ENCODE results near the gene SPAG17. TPM values are rescaled to one million over a fixed set of nuclear protein-coding genes. Genes with fewer than 3 reads are reported as not detected.
"Not testable (repeated sequence)": the region's sequence is repeated elsewhere in the genome, so short reads cannot be mapped to it uniquely, and the experiment has no call there.

Gene SPAG17
- total RNA-seq, 1 donor from 2014 or later, result 3.3 TPM

- no peak for DNase-seq
Measured at GRCh38 chr1:117971777-117972176, 213.3 kb downstream of the SPAG17 start.

DNA sequence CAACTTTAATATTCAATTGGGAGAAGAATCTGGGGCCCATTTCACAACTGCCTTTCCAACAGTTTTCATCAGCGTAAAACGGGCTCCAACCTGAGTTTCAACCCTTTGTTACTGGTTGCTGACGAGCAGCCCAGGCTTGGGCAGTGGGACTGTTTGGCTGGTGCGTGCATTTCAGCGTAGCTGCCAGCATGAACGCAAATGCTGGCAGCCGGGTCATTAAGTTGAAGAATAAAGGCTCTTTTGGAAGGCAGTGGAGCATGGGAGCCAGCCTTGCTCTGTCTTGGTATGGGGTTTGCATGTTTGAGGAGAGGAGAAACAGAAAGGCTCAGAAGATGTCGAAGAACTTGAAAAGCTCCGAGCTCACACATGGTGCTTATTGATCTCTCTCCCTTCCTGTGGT lies 214.8 kb downstream of the SPAG17 start:
- no peak for DNase-seq

DNA sequence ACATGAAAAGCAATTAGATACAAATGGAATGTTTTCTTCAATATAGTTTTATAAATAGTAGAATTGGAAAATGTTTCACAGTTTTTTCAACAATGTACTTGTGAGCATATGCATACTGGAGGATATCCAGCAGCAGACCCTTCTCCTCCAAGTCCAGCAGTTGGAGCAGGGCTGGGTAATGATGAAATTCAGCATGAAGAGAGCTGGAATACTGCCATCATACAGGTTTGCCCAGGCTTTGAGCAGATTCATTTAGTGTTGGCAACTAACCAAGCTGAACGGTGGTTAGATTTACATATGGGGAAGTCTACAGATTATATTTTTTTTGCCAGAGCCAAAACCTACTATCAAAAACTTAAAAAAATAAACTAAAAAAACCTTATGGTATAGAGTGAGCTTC lies 217.1 kb downstream of the SPAG17 start:
- DNase-seq, result no peak

- DNase-seq, result peak; percentile 25
Measured at GRCh38 chr1:117967477-117967876, 217.6 kb downstream of the SPAG17 start.

GRCh38 chr1:117964290-117965038 lies 220.6 kb downstream of the SPAG17 start:
- DNase-seq, result no peak

DNA sequence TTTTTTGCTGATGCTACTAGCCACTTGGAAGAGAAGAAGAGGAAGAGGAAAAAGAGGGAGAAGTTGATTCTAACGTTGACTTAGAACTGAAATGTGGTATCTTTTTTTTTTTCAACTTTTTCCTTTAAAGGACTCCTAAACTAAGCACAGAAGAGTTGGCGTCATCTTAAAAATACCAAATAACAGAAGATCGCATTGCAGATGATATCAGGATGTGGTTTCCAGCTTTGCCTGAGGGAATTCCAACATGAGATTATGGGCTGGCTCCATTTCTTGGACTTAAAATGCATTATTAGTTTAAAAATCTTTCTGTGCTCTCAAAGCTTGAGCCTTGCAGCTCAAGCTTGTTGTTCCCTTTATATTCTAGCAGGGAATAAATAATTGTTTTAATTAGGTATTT lies 225.7 kb downstream of the SPAG17 start:
- peak; percentile 4 for DNase-seq

DNA sequence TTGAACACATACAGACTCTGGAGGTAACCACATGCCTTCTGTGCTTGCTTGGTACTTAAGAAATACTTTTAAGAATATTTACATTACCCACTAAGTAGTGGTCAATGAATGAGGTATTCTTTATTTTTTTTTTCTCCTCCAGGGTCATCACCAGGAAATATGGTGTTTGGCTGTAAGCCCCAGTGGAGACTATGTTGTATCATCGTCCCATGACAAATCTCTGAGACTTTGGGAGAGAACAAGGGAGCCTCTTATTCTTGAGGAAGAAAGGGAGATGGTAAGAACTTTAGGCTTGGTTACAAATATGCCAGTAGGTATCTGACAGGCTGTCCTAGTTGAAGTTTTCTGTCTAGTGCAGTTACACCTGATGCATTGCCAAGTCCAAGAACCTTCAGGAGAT lies 232.6 kb downstream of the SPAG17 start:
- DNase-seq, result no peak

- no peak for DNase-seq
Measured at GRCh38 chr1:117942293-117942692, 242.7 kb downstream of the SPAG17 start.

- no peak for DNase-seq
Measured at GRCh38 chr1:117933769-117934168, 251.3 kb downstream of the SPAG17 start.

- no peak for DNase-seq
Measured at GRCh38 chr1:117932576-117932975, 252.5 kb downstream of the SPAG17 start.

GRCh38 chr1:117930484-117930883 lies 254.5 kb downstream of the SPAG17 start:
- no peak for DNase-seq

- DNase-seq, result no peak
Measured at GRCh38 chr1:117930173-117930447, 254.9 kb downstream of the SPAG17 start.

GRCh38 chr1:117929343-117930172 lies 255.5 kb downstream of the SPAG17 start, which contains the start of the genes GDAP2 and WDR3:
Gene GDAP2, minus strand, starts transcription at chr1:117929621. Its CDS starts 9,264 bp downstream, at chr1:117920357.
Gene WDR3, plus strand, starts transcription at chr1:117929739. Its CDS starts 3,581 bp downstream, at chr1:117933320.
- peak; percentile 97 for DNase-seq

GRCh38 chr1:117928881-117929342 lies 256.1 kb downstream of the SPAG17 start:
- peak; percentile 29 for DNase-seq

- DNase-seq, result no peak
Measured at GRCh38 chr1:117925981-117926380, 259.0 kb downstream of the SPAG17 start.

GRCh38 chr1:117922717-117923116 lies 262.3 kb downstream of the SPAG17 start:
- not testable (repeated sequence) for DNase-seq

DNA sequence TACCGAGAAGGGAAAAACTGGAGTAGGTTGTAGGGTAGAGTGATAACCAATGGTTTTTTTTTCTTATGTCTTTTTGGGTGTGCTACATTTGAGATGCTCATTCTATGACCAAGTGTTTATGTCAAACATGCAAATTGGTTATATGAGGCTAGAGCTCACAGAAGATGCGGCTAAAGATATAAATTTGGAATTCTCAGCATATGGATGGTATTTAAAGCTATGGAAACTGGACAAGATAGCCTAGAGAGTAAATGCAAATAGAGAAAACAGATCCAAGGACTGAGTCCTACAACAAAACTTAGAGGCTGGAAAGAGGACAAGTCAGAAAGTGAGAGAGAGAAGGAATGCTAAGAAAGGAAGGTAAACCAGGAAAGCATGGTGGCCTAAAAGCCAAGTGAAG lies 263.0 kb downstream of the SPAG17 start:
- no peak for DNase-seq

- no peak for DNase-seq
Measured at GRCh38 chr1:117919376-117919775, 265.7 kb downstream of the SPAG17 start.

DNA sequence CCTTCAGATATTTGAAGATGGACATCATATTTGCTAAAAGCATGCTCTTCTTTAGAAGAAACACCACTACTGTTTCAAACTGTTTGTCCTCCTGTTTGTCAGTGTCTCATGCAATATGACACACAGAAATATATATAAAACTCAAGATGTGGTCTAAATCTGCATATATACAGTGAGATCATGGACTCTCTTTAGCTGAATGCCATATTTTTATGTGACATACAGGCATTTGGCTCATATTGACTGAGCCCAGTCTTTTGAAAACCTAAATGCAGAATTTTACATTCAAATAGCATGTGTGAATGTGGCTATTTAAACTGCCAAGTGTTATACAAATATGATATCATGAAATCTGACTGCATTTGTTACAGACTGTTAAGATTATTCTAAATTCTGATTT lies 274.0 kb downstream of the SPAG17 start:
- DNase-seq, result peak; percentile 3

- DNase-seq, result no peak
Measured at GRCh38 chr1:117905019-117905418, 280.0 kb downstream of the SPAG17 start.

DNA sequence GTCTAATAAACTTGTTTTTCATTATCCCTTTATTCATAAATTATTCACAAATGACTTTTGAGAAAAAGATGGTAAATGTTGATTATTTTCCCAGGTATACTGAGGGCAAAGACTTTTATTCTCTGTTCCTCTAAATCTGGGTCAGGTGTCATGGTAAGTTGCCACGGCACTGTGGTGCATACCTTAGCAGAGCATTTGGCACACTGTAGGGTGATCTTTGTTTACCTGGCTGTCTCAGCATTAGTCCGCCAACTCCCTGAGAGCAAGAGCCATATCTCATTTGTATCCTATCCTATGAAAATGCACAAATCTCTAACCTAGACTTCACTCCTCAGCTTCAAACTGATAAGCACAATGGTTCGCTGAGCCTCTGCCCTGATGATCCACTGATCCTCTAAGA lies 280.5 kb downstream of the SPAG17 start:
- DNase-seq, result no peak
